GM21360 (cell line): ENCODE measurements around the gene STK10.

Experiments used
- ATAC-seq: cut with Tn5 transposase; IDR thresholded peaks from one replicate; pipeline ENCODE4 v1.9.1; 2021; ENCODE audit warnings: mild to moderate bottlenecking, moderate library complexity; ENCODE audit not compliant: unreplicated experiment

The STK10 gene

GRCh38 chr5:172093559-172093958, 94.5 kb downstream of the STK10 start:
- ATAC-seq = no peak

DNA sequence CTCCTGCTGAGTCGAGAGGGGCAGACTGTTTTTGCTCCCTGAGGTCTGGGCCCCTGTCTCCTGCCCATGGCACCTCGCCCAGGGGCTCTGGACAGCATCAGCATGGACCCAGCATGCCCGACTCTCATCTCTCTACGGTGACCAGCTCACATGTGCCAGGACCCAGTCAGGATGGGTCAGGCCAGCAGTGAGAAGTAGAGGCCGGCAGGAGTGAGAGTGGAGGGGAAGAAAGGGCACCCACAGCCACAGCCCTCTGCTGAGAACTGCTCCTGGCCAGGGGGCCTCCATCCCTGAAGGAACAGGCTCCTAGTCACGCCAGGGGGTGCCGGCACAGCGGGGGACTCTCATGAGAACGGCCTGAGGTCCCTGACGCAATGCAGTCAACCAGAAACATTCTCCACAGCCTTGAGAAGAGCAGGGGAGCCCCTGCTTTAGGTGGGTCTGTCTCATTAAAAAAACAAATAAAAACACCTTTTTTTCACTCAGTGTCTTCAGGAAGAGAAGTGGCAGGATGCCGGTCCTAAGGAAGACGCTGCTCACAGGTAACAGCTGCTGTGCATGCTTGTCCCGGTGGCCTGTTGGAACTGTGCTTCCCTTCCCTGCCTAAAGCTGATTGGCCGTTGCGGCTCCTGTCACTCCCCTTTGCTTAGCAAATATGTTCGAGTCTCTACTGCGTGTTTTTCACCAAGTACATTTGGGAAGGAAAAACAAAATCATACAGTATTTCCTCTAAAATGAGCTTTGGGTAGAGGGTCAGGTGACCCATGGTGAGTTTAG, 95.9 kb downstream of the STK10 start:
- no peak for ATAC-seq

GRCh38 chr5:172090976-172091547, 97.0 kb downstream of the STK10 start:
- no peak for ATAC-seq

DNA sequence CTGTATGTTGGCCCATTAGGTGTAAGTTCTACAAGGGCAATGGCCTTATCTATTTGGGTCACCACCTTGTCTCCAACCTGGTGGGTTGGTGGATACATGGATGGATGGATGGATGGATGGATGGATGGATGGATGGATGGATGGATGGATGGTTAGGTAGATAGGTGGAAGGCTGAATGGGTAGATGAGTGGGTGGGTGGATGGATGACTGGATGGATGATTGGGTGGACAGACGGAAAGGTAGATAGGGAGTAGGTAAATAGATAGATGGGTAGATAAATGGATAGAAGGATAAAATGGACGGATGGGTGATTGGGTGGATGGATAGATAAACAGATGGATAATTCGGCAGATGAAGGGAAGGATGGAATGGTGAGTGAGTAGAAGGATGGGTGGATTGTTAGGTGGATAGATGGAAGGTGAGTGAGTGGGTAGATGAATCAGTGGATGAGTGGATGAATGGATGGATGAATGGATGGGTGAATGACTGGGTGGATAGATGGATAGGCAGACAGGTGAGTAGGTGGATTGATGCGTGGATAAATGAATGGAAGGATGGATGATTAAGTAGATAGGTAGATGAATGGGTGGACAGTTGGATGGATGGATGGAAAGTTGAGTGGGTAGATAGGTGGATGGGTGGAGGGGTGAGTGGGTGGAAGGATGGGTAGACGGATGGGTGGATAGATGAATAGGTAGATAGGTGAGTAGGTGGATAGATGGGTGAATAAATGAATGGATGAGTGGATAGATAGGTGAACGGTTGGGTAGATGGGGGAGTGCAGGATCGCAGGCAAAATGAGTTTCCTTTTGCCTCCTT, 98.5 kb downstream of the STK10 start:
- no peak for ATAC-seq

DNA sequence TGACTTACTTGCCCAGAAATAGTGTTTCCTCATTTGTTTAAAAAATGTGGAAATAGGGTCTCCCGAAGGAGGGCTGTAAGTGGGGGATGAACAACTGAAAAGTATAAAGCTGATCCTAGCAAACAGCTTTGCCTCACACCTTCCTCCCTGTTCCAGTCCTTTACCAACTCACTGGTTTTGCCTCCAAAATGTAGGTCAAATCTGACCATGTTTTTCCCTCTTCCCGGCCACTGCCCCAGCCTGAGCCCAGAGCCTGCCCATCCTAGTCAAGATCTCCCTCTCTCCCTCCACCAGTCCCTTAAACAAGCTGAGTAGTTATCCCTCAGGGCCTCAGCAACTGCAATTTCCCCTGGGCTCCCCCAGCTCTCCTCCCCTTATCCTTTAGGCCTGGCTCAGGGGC, 99.2 kb downstream of the STK10 start:
- no peak for ATAC-seq

- no peak for ATAC-seq
These were observed 101.6 kb downstream of the STK10 start for GRCh38 chr5:172086194-172086975.

- ATAC-seq = no peak
These were observed 102.3 kb downstream of the STK10 start for GRCh38 chr5:172085738-172086137.

DNA sequence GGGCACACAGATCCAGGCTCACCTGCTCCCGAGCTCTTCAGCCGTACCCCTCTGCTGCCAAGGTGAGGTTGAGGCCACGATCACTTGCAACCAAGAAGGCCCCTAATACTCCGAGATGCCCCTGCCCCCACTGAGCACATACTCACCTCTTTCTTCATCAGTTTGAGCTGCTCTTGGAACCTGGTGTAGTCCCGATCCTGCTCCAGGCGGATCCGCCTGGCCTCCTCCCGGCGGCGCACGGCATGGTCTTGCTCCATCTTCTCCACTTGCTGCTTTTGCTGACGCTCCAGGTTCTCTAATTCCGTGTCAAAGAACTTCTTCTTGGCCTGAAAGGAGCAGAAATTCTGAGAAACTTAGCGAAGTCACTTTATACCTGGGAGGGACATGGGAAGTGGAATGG, 105.8 kb downstream of the STK10 start:
- no peak for ATAC-seq

DNA sequence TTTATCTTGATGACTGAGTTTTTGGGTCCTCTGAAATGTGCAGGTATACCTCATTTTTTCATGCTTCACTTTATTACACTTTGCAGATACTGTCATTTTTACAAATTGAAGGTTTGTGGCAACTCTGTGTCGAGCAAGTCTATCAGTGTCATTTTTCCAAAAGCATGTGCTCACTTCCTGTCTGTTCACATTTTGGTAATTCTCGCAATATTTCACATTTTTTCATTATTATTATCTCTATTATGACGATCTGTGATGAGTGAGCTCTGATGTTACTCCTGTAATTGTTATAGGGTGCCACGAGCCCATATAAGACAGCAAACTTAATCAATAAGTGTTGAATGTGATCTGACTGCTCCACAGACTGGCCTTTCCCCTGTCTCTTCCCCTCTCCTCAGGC, 108.1 kb downstream of the STK10 start:
- no peak for ATAC-seq

DNA sequence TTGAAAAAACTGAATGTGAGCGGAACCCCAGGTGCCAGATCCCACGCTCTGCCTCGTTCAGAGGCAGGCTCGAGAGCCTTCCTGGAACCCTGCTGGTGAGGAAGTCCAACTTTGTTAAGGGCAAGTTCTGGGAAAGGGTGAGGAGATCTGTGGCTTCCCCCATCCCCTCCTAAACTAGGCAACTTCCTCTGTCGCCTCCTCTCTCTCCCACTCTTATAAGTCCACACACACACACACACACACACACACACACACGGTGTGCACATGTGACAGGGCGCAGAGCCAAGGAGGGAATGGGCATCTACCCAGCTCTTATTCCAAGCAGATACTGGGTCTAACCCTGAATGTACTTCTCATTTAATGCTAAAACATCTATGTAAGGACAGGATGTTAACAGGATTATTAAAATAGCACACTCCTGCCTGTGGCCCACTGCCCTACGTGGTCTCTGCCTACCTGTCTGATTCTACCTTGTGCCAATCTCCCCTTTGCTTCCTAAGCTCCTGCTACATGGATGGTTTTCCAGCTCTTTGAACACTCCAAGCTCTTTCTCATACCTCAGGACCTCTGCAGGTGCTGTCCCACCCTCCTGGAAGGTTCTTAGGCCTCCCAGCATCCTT, 109.2 kb downstream of the STK10 start:
- ATAC-seq = no peak

DNA sequence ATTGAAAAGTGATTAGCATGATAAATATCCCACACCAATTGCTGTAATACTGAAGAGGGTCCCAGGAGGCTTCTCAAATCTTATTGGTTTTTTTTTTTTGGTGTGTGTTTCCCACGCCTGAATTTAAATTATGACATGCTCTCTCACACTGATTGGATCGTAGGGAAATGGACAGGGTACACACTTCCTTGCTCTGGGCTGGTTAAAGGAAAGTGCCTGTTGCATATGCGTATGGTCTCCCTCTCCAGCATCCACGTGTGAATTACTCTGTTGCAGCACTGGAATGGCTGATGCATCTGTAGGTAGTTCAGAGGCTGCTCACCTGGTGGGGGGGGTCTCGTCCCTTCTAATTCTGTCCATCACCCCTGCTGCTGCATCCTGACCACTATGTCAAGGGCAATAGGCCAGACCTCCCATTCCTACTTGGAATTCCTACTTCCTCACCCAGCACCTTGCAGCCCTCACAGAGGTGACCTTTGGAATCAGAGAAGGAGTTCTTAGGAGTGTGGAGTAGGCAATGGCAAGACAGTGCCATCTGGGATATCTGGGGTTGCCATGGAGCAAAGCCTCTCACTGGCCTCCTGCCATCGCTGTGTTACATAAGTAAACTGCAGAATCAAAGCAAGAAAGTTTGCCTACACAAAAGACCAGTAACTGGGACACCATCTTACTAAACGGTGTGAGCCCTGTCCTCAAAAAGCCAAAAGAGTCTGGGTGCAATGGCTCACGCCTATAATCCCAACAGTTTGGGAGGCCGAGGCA, 110.2 kb downstream of the STK10 start:
- ATAC-seq = no peak

DNA sequence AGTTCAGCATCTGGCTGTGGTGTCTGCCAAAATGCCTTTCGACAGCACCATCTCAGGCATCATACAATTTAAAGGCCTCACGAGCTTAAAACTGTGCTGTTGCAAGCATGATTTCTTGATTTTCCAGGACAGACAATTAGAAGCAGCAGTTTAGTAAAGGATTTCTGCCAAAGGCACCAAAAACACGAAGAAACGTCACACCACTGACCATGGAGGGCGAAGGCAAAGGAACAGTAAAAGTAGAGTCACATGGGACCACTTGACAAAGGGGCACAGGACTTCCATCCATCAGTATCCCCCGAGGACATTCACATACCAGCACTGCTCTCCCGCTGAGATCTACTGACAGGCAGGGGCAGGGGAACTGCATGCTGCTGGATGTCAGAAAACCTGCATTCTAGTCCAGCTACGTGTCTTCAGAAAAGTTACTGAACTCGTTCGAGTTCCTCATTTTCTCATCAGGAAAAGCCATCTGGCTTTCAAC, 111.2 kb downstream of the STK10 start:
- no peak for ATAC-seq

GRCh38 chr5:172075656-172076055, 112.4 kb downstream of the STK10 start:
- ATAC-seq = no peak

GRCh38 chr5:172074896-172075295, 113.1 kb downstream of the STK10 start:
- ATAC-seq = no peak

DNA sequence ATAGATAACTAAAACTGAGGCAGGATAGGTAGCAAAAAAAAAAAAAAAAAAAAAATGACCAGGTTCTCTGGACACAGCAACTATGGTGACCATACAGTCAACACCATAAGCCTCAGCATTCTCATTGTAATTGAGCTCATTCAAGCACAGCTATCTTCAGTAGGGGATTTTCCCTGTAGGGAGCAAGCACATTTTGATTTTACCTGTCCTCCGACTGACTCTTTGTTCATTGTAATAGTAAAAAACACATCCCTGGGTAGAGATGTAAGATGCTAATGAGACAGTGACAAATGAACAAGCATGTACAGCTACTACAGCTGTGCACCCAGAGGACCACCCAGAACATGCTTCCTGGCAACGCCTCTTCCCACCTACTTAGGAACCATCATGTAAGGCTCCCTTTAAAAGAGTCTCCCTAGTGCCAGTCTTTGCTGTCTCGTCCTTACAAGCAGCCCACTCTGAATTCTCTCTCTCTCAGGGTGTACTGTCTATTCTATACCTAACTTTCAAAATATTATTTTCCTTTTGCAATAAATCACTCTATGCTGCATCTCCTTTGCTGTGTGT, 116.6 kb downstream of the STK10 start:
- no peak for ATAC-seq

- no peak for ATAC-seq
These were observed 122.5 kb downstream of the STK10 start for GRCh38 chr5:172065431-172066065.

DNA sequence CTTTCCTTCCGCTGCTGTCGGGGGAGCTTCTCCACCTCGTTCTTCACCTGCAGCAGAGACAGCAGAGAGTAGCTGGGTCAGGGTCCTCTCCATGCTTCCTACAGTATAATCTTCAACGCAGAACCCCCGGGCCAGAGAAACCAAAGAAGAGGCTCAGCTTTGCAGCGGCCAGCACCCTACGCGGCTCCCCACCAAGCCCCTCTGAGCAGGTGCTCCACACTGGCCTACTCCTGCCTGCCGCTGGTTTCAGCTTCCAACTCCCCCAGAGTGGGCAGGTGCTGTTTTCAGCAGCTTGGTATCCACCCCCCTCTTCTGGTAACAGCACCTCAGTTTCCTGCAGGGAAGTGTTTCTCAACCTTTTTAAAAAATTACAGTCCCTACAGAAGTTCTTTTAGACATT, 123.3 kb downstream of the STK10 start:
- no peak for ATAC-seq

GRCh38 chr5:172064358-172064757, 123.7 kb downstream of the STK10 start:
- no peak for ATAC-seq
